Measurements from ENCODE around the gene AGBL1. TPM values are rescaled to one million over a fixed set of nuclear protein-coding genes. Genes with fewer than 3 reads are reported as not detected.
A peak's percentile ranks its signal among the peaks of the same experiment; 100 is the strongest.

Gene AGBL1
- total RNA-seq, 1 donor from 2014 or later = 0.14 TPM

GRCh38 chr15:86701611-86701963 lies 621.9 kb downstream of the AGBL1 start:
- peaks cover 6% of the 10 kb centered on the region for H3K36me3 Mint-ChIP-seq (ENCODE audit: low read depth)
- no peak overlapping the region for H3K27ac Mint-ChIP-seq
- H3K4me1 Mint-ChIP-seq (ENCODE audit: low read depth) = peaks cover under 1% of the 10 kb centered on the region
- H3K4me3 Mint-ChIP-seq (ENCODE audit: low read depth) = no peak overlapping the region
- peaks cover 26% of the 10 kb centered on the region for H3K9me3 Mint-ChIP-seq
- intact Hi-C loops (cut with micrococcal nuclease) = no loop called here
- DNase-seq (ENCODE audit: low spot score) = no peak
- no peaks in the 10 kb centered on the region for H3K27me3 Mint-ChIP-seq (ENCODE audit: low read depth)

- no peak overlapping the region for H3K4me3 Mint-ChIP-seq (ENCODE audit: low read depth)
- peaks cover 19% of the 10 kb centered on the region for H3K4me1 Mint-ChIP-seq (ENCODE audit: low read depth)
- H3K36me3 Mint-ChIP-seq (ENCODE audit: low read depth) = peaks cover 9% of the 10 kb centered on the region
- no peak overlapping the region for H3K27ac Mint-ChIP-seq
- peaks cover 27% of the 10 kb centered on the region for H3K9me3 Mint-ChIP-seq
- DNase-seq (ENCODE audit: low spot score) = no peak
- H3K27me3 Mint-ChIP-seq (ENCODE audit: low read depth) = no peaks in the 10 kb centered on the region
- intact Hi-C loops (cut with micrococcal nuclease) = loop anchor here (1.0 kb wide), 1 partner anchor 59 kb away; no protein-coding TSS in a partner anchor
Measured at GRCh38 chr15:86706813-86707212, 627.1 kb downstream of the AGBL1 start.

GRCh38 chr15:86711476-86711875 lies 631.8 kb downstream of the AGBL1 start:
- Mint-ChIP-seq H3K27ac (no peak overlapping the region), H3K27me3 (ENCODE audit: low read depth) (no peaks in the 10 kb centered on the region), H3K36me3 (ENCODE audit: low read depth) (peaks cover 3% of the 10 kb centered on the region), H3K4me1 (ENCODE audit: low read depth) (peaks cover 28% of the 10 kb centered on the region), H3K9me3 (peaks cover 14% of the 10 kb centered on the region), H3K4me3 (ENCODE audit: low read depth) (no peak overlapping the region)
- DNase-seq (ENCODE audit: low spot score) = no peak
- intact Hi-C loops (cut with micrococcal nuclease) = no loop called here

- no peak overlapping the region for H3K4me3 Mint-ChIP-seq (ENCODE audit: low read depth)
- intact Hi-C loops (cut with micrococcal nuclease) = no loop called here
Measured at GRCh38 chr15:86714241-86714640, 634.6 kb downstream of the AGBL1 start.

GRCh38 chr15:86725628-86726027 lies 646.0 kb downstream of the AGBL1 start:
- H3K27ac Mint-ChIP-seq = no peak overlapping the region
- H3K4me1 Mint-ChIP-seq (ENCODE audit: low read depth) = peaks cover 4% of the 10 kb centered on the region
- H3K4me3 Mint-ChIP-seq (ENCODE audit: low read depth) = no peak overlapping the region
- no peak for DNase-seq (ENCODE audit: low spot score)
- no peaks in the 10 kb centered on the region for H3K27me3 Mint-ChIP-seq (ENCODE audit: low read depth)
- H3K9me3 Mint-ChIP-seq = peaks cover 10% of the 10 kb centered on the region
- intact Hi-C loops (cut with micrococcal nuclease) = no loop called here
- H3K36me3 Mint-ChIP-seq (ENCODE audit: low read depth) = no peaks in the 10 kb centered on the region

More at GRCh38 chr15:86714241-86714640, 634.6 kb downstream of the AGBL1 start:
- H3K27me3 Mint-ChIP-seq (ENCODE audit: low read depth) = no peaks in the 10 kb centered on the region
- no peaks in the 10 kb centered on the region for H3K9me3 Mint-ChIP-seq
- H3K36me3 Mint-ChIP-seq (ENCODE audit: low read depth) = no peaks in the 10 kb centered on the region
- peak overlapping the region; percentile 61 for H3K27ac Mint-ChIP-seq
- DNase-seq (ENCODE audit: low spot score) = no peak
- peaks cover 9% of the 10 kb centered on the region for H3K4me1 Mint-ChIP-seq (ENCODE audit: low read depth)

- Mint-ChIP-seq H3K27me3 (ENCODE audit: low read depth) (no peaks in the 10 kb centered on the region), H3K36me3 (ENCODE audit: low read depth) (peaks cover 5% of the 10 kb centered on the region), H3K27ac (no peak overlapping the region), H3K4me1 (ENCODE audit: low read depth) (peaks cover 13% of the 10 kb centered on the region), H3K9me3 (peaks cover 11% of the 10 kb centered on the region), H3K4me3 (ENCODE audit: low read depth) (no peak overlapping the region)
- intact Hi-C loops (cut with micrococcal nuclease) = no loop called here
- no peak for DNase-seq (ENCODE audit: low spot score)
Measured at GRCh38 chr15:86735247-86736040, 655.8 kb downstream of the AGBL1 start.

GRCh38 chr15:86741917-86742316 lies 662.2 kb downstream of the AGBL1 start:
- Mint-ChIP-seq H3K9me3 (peaks cover 11% of the 10 kb centered on the region), H3K36me3 (ENCODE audit: low read depth) (peaks cover 5% of the 10 kb centered on the region), H3K4me1 (ENCODE audit: low read depth) (peaks cover 21% of the 10 kb centered on the region), H3K27me3 (ENCODE audit: low read depth) (no peaks in the 10 kb centered on the region), H3K27ac (no peak overlapping the region), H3K4me3 (ENCODE audit: low read depth) (no peak overlapping the region)
- intact Hi-C loops (cut with micrococcal nuclease) = loop anchor here (1.0 to 5.0 kb wide), 2 partner anchors 50 to 93 kb away; no protein-coding TSS in a partner anchor
- no peak for DNase-seq (ENCODE audit: low spot score)

- Mint-ChIP-seq H3K27ac (no peak overlapping the region), H3K27me3 (ENCODE audit: low read depth) (no peaks in the 10 kb centered on the region), H3K36me3 (ENCODE audit: low read depth) (peaks cover 2% of the 10 kb centered on the region), H3K4me3 (ENCODE audit: low read depth) (no peak overlapping the region), H3K9me3 (peaks cover 3% of the 10 kb centered on the region), H3K4me1 (ENCODE audit: low read depth) (peaks cover 15% of the 10 kb centered on the region)
- DNase-seq (ENCODE audit: low spot score) = peak; percentile 38
- intact Hi-C loops (cut with micrococcal nuclease) = loop anchor here (1.0 to 5.0 kb wide), 2 partner anchors 51 to 119 kb away; no protein-coding TSS in a partner anchor
Measured at GRCh38 chr15:86743283-86743903, 663.7 kb downstream of the AGBL1 start.

- no peak for DNase-seq (ENCODE audit: low spot score)
- intact Hi-C loops (cut with micrococcal nuclease) = loop anchor here (5.0 kb wide), 1 partner anchor 52 kb away; no protein-coding TSS in a partner anchor
- H3K4me3 Mint-ChIP-seq (ENCODE audit: low read depth) = no peak overlapping the region
- no peaks in the 10 kb centered on the region for H3K9me3 Mint-ChIP-seq
- no peaks in the 10 kb centered on the region for H3K36me3 Mint-ChIP-seq (ENCODE audit: low read depth)
- no peaks in the 10 kb centered on the region for H3K27me3 Mint-ChIP-seq (ENCODE audit: low read depth)
- peaks cover 15% of the 10 kb centered on the region for H3K4me1 Mint-ChIP-seq (ENCODE audit: low read depth)
- no peak overlapping the region for H3K27ac Mint-ChIP-seq
Measured at GRCh38 chr15:86744198-86744780, 664.6 kb downstream of the AGBL1 start.

- no peak overlapping the region for H3K27ac Mint-ChIP-seq
Measured at GRCh38 chr15:86751116-86751515, 671.4 kb downstream of the AGBL1 start.

GRCh38 chr15:86754846-86755245 lies 675.2 kb downstream of the AGBL1 start:
- intact Hi-C loops (cut with micrococcal nuclease) = no loop called here
- no peak for DNase-seq (ENCODE audit: low spot score)
- no peaks in the 10 kb centered on the region for H3K9me3 Mint-ChIP-seq
- no peaks in the 10 kb centered on the region for H3K36me3 Mint-ChIP-seq (ENCODE audit: low read depth)
- no peaks in the 10 kb centered on the region for H3K27me3 Mint-ChIP-seq (ENCODE audit: low read depth)
- no peak overlapping the region for H3K27ac Mint-ChIP-seq
- no peak overlapping the region for H3K4me3 Mint-ChIP-seq (ENCODE audit: low read depth)
- H3K4me1 Mint-ChIP-seq (ENCODE audit: low read depth) = no peaks in the 10 kb centered on the region

More at GRCh38 chr15:86751116-86751515, 671.4 kb downstream of the AGBL1 start:
- Mint-ChIP-seq H3K9me3 (no peaks in the 10 kb centered on the region), H3K4me3 (ENCODE audit: low read depth) (no peak overlapping the region), H3K4me1 (ENCODE audit: low read depth) (no peaks in the 10 kb centered on the region), H3K27me3 (ENCODE audit: low read depth) (no peaks in the 10 kb centered on the region), H3K36me3 (ENCODE audit: low read depth) (no peaks in the 10 kb centered on the region)
- DNase-seq (ENCODE audit: low spot score) = no peak
- intact Hi-C loops (cut with micrococcal nuclease) = no loop called here

GRCh38 chr15:86756688-86757087 lies 677.0 kb downstream of the AGBL1 start:
- Mint-ChIP-seq H3K9me3 (no peaks in the 10 kb centered on the region), H3K36me3 (ENCODE audit: low read depth) (no peaks in the 10 kb centered on the region), H3K27me3 (ENCODE audit: low read depth) (no peaks in the 10 kb centered on the region), H3K4me3 (ENCODE audit: low read depth) (no peak overlapping the region), H3K27ac (no peak overlapping the region), H3K4me1 (ENCODE audit: low read depth) (no peaks in the 10 kb centered on the region)
- intact Hi-C loops (cut with micrococcal nuclease) = no loop called here
- no peak for DNase-seq (ENCODE audit: low spot score)
